HG03060 (cell line): Measurements from ENCODE around the gene ANAPC15.
"Not testable (repeated sequence)": the region's sequence is repeated elsewhere in the genome, so short reads cannot be mapped to it uniquely, and the experiment has no call there.

ENCODE experiments used
- ATAC-seq: cut with Tn5 transposase; IDR thresholded peaks from one replicate; pipeline ENCODE4 v1.9.1; 2021; ENCODE audit warnings: low read depth, moderate number of reproducible peaks; ENCODE audit not compliant: unreplicated experiment

ANAPC15 gene

DNA sequence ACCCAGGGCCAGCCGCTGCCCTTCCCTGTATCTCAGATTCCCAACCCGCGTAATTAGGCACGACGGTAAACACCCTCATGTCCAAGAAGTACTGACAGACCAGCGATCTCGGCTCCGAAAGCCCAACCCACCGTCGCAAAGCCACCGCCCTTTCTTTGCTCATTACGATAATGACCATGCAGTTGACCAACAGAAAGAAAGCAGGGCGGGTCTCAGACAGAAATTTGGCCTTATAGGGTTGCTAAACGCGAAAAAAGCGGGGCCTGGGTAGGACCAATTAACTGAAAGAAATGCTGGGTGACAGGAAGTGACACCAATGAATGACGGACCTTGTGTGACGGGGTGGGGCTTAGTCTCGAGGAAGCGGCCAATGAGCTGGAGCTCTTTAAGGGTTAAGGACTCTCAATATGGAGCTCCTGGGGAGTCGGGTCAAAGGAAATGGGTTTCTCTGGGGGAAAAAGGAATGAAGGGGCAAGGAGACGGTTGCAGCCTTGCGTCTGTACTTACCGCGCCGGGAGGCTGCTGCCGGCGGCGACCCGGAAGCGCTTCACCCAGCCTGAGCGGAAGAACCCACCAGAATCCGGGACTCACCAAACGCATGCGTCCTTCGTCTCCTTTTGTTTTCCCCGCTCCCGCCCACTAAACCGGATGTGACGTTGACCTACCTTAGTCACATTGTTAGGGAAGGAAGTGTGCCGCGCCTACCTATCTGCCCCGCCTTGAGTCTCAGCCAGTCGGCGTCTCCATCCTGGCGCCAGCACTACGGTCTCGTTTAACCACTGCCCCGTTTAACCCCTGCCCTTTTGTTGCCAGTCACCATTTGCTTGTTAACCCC, at the start of gene ANAPC15:
ANAPC15 (minus strand) TSS at position 553 of the 835 bp plus-strand sequence. CDS start 1,419 bp downstream, outside the sequence.
- peak; percentile 84 for ATAC-seq

DNA sequence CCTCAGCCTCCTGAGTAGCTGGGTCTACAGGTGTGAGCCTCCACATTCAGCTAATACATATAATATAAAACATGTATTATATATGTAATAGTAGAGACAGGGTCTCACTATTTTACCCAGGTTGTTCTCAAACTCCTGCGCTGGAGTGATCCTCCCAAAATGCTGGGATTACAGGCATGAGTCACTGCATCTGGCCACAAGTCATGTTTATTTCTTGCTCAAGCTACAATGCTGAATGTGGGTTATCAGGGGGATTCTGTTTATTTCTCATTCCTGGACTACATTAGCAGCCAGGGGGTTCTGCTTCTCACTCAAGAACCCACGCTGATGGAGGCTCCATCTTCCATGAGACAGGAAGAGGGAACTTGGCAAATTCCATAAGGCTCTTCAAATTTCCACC, 47.8 kb upstream of the ANAPC15 start:
- no peak for ATAC-seq

DNA sequence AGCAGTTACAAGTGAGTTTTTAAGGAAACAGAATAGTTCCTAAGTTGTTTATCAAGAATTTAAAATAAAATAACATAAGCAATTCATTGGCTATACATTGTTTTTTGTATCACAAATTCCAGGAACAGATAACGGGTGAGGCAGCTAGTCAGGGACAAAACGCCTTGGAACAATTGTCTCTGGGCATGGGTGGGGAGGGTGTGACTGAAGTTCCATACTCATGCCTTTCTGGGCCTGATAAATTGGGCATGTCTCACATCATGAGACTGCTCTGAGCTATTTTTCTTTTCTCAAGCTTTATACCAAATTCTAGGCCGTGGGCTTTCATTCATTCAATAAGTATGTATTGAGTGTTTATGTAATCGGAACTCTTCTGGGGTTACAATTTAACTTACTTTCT, 44.6 kb upstream of the ANAPC15 start:
- no peak for ATAC-seq

DNA sequence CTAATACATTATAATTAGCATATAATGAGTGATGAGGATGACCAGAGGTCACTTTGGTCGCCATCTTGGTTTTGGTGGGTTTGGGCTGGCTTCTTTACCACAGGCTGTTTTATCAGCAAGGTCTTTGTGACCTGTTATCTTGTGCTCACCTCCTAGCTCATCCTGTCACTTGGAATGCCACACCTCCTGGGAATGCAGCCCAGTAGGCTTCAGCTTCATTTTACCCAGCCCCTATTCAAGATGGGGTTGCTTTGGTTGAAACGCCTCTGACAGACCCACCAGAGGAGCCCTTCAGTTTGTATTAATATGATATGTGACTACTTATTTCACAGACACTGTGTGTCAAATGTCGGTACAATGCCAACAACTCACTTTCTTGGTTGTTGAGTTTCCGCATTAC, 43.3 kb upstream of the ANAPC15 start:
- ATAC-seq, result no peak

DNA sequence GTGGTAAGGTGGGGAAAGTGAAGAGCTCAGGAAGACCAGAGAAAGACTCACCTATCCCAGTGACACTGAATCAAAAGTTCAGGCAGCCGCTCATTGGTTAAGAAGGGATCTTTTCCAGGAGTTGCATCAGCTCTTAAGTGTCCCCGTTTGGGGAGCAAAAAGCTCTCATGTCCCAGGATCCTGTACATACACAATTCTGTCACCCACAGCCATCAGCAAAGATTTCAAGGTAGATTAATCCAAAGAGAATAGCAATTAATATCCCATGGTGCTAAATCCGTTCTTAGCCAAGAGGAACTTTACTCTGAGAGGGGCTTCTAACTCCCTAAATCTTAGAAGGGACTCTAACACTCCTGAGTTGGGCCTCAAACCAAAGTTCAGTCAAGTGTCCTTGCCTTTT, 42.3 kb upstream of the ANAPC15 start:
- no peak for ATAC-seq

DNA sequence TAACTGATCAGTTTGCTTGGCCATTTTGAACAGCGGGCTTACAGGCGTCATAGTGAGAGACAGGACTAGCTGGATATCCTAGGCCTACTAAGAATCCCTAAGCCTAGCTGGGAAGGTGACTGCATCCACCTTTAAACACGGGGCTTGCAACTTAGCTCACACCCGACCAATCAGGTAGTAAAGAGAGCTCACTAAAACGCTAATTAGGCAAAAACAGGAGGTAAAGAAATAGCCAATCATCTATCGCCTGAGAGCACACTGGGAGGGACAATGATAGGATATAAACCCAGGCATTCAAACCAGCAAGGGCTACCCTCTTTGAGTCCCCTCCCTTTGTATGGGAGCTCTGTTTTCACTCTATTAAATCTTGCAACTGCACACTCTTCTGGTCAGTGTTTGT, 41.4 kb upstream of the ANAPC15 start:
- ATAC-seq, result not testable (repeated sequence)

DNA sequence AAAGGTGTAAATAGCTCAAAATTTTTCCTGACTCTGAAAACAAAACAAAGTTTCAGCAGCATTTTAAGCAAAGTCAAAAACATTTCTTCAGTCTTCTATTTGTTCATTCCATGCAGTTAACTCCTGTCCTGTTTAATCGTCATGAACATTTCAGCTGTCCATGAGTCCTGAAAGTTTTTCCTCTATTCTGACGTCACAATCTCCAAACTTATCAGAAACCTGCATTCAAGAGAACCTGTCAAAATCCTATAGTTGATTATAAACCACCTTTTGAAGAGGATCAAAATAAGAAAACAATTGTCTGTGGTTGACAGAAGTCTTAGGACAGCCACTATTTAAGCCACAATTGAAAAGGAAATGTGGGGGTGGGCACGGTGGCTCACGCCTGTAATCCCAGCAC, 38.4 kb upstream of the ANAPC15 start:
- ATAC-seq, result no peak

DNA sequence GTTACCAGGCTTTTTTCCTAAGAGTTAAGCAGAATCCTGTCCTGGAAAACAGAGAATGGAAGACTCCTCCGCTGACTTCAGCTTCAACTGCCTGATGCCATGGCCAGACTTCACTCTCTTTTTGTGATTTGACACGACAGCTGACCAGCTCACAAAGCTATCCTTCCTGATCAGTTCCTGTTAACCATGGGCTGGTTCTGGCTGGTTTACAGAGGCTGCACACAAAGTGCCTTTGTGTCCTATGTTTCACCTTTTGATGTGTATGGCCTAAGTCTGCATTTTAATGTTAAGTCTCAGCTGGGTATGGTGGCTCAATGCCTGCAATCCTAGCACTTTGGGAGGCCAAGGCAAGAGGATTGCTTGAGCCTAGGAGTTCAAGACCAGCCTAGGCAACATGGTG, 34.1 kb upstream of the ANAPC15 start:
- ATAC-seq, result no peak

DNA sequence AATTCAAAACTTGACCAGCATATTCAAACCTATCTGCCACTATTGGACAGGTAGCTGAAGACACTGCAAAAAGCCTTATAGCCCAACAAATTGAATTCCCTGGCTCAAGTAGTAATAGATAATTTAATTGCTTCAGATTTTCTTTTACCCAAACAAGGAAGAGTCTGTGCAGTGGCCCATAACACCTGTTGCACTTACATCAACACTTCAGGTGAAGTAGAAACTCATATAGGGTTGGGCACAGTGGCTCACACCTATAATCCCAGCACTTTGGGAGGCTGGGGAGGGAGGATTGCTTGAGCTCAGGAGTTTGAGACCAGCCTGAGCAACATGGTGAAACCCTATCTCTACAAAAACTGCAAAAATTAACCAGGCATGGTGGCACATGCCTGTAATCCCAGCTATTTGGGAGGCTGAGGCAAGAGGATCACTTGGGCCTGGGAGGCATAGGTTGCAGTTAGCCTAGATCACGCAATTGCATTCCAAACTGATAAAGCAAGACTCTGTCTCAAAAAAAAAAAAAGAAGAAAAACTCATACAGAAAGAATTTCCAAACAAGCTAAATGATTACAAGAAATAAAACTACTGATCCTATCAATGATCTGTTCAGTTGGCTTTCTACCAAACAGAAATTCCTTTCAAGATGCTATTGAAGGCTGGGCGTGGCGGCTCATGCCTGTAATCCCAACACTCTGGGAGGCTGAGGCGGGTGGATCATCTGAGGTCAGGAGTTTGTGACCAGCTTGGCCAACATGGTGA, 32.5 kb upstream of the ANAPC15 start:
- ATAC-seq, result no peak

DNA sequence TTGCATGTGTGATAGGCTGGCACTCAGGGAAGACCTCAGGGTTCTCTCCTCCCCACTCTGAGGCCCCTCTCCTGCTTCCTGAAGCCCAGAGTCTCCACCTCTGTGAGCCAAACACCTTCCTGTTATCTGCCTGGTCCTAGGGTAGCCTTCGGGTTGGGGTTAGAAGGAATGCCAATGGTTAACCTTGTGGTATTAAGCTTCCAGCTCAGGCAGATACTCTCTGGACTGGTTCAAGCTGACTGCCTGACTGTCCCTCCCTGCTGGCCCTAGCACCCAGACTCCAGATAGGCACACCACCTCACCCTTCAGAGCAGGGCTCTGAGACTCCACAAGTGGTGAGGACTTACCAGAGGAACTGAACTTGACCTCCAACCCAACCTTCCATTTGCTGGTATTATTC, 30.0 kb upstream of the ANAPC15 start:
- ATAC-seq, result not testable (repeated sequence)

DNA sequence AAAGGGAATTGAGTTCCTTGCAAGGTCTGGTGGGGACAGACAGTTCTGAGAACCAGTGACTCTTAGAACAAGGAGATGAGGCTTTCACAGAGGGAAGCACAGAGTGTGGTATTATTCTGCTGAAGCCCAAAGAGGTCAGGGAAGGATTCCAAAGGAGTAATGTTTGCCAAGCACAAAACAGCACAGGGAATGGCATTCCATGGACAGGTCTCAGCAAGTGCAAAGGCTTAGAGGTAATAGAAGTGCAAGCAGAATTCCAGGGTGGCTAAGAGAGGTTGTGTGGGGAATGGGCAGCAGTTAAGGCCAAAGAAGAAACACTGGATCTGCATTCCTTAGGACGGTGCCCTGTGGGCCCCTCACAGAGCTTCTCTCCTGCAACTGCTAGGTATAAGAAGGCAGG, 29.6 kb upstream of the ANAPC15 start:
- not testable (repeated sequence) for ATAC-seq

DNA sequence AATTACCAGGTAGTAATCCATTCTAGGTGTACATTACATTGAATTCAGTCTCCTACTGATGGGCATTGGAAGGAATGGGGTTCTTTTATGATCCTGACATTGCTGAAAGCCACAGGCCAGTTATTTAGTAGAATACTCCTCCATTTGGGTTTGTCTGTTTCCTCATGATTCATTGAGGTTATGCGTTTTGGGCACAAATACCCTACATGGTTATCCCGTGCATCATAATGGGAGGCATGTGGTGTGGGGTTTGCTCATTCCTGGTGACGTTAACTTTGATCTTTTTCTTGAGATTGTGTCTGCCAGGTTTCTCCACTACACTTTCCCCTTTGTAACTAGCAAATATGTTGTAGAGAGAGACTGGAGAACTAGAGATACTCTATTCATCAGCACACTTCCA, 28.6 kb upstream of the ANAPC15 start:
- no peak for ATAC-seq

DNA sequence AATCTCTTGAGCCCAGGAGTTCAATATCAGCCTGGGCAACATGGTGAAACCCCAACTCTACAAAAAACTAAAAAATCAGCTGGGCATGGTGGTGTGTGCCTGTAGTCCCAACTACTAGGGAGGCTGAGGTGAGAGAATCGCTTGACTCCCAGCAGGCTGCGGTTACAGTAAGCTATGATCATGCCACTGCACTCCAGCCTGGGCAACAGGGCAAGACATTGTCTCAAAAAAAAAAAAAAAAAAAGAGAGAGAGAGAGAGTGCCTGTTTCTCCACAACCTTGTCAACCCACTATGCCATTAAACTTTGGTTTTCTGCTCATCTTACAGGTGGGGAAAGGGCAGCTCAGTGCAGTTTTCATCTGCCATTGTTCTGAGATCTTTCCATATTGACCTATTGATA, 28.2 kb upstream of the ANAPC15 start:
- no peak for ATAC-seq

DNA sequence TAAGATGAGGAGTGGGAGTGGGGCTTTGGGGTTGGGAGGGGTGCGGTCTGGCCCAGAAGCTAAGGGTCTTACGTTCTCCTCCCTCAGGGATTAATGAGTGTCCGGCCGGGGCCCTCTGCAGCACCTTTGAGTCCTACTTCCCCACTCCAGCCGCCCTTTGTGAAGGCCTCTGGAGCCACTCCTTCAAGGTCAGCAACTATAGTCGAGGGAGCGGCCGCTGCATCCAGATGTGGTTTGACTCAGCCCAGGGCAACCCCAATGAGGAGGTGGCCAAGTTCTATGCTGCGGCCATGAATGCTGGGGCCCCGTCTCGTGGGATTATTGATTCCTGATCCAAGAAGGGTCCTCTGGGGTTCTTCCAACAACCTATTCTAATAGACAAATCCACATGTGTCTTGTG, 27.0 kb upstream of the ANAPC15 start:
- ATAC-seq, result no peak

DNA sequence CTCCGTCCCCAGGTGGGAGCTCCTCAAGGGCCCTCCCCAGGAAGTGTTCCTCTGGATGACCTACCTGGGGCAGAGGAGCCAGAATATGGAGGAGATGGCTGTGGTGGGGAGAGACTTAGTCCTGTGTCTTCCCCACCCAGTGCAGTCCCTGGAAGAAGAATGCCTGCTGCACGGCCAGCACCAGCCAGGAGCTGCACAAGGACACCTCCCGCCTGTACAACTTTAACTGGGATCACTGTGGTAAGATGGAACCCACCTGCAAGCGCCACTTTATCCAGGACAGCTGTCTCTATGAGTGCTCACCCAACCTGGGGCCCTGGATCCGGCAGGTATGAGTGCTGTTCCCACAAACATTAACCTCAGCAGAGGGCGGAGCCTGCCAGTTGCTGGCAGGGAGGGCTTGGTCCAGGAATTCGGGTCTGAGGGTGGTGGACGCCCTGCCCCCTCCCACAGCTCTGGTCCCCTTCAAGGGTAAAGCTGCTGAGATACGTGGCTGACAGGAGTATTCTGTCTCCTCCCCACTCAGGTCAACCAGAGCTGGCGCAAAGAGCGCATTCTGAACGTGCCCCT, 26.4 kb upstream of the ANAPC15 start:
- no peak for ATAC-seq

DNA sequence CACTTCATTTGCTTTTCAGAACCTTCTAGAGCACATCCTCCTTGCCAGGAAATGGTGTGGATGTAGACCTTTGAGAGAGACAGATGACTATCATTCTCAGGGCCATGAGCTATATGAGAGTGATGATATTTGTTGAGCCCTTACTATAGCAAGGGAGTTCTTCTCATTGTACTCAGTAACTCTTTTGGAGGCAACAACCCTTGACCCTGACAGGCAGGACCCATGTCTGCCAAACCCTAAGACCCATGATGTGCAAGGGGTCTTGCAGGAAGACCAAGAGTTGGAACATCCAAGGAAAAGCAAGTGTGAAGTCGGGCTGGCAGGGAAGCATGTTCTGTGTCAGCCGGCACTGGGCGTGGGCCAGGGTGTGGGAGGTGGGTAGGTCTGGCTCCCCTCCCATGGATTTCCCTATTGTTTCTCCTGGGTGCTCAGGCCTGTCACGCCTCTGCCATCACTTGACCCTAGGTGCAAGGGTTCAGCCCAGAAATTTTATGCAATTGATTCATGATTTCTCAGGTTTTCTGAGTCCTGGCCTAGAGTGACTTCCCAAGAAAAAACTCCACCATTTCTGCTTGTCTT, 24.3 kb upstream of the ANAPC15 start:
- no peak for ATAC-seq

DNA sequence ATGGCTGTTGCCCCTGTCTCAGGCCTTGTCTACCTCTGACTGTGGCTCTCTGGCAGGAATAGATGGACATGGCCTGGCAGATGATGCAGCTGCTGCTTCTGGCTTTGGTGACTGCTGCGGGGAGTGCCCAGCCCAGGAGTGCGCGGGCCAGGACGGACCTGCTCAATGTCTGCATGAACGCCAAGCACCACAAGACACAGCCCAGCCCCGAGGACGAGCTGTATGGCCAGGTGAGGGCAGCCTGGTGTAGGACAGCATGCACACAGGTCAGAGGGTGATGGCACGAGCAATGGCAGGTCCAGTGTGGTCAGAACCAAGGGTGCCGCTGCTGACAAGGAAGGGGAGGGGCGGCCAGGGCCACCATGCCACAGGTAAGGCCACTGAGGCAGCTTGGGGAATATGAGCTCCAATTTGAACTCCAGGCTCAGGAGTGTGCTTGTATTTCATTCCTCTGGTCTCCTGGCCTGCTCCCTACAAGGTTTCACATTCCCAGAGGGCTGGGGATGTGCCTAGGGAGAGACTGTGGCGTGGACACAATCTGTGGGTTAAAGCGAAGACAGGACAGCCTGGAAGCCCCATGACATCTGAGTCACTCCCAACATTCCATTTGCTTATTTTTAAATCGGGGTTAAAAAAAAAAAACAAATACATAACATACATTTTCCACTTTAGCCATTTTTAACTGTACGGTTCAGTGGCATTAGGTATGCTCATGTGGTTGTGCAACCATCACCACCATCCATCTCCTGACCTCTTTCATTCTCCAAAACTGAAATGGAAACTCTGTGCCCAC, 23.6 kb upstream of the ANAPC15 start:
- ATAC-seq, result no peak

DNA sequence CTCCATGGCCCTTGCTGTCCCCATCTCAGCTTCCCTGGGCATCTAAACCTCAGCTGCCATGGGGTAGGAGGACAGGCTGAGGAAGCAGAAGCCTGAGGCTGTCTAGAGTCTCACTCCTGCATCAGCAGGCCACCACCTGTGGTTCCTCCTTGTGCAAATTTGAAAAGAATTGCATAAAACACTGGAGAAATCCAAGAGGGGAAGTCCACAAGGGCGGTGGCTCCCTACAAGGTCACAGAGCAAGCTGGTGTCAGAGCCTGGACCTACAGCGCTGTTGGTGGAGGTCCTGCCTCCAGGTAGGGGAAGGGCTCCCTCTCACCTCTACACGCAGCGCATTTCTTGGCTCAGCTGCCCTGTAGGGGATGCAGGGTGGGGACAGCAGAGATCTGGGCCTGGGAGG, 23.0 kb upstream of the ANAPC15 start, which contains the start of gene FOLR3:
FOLR3 (plus strand) TSS at position 253 of the 400 bp plus-strand sequence. CDS start 228 bp downstream, outside the sequence.
- not testable (repeated sequence) for ATAC-seq

DNA sequence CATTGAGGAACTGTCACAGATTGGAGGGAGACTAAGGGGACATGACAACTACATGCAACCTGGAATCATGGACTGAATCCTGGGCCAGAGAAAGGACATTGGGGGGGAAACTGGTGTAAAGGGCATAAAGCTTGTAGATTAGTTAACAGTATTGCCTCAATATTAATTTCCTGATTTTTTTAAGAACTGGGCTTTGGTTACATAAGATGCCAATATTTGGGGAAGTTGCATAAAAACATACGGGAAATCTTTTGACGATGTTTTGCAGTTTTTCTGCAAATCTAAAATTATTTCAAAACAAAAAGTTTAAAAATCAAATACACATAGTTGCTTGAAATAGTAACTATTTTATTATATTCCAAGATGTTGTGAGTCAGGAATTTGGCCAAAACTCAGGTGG, 20.2 kb upstream of the ANAPC15 start:
- no peak for ATAC-seq

DNA sequence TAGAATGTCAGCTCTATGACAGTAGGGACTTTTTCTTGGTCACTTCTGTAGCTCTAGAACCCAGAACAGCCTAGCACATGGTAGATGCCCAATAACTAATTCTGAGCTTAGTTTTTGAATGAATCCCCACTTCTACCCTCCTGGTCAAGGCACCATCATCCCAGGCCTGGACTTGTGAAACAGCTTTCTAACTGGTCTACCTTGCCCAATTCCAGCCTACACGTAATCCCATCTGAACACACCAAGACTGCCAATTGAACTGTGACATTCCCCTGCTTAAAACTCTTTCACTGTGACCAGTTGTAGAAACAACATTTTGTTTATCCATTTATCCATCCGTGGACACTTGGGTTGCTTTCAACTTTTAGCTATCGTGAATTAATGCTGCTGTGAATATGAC, 16.9 kb upstream of the ANAPC15 start:
- ATAC-seq, result no peak
